Naive thymus-derived CD8-positive, alpha-beta T cell (primary cell): ENCODE measurements around the gene NDRG3. TPM values are rescaled to one million over a fixed set of nuclear protein-coding genes. Genes with fewer than 3 reads are reported as not detected.
A peak's percentile ranks its signal among the peaks of the same experiment; 100 is the strongest.

Experiments
- ATAC-seq, 2 donors: fragments of 150-1000 bp; cut with Tn5 transposase in 1 of 2; sonication (Bioruptor Pico), chemical (Tn5 transposase) in 1 of 2; 1 replicate in 1 of 2; 2 replicates in 1 of 2; pipeline ENCODE4 v1.10.0; 2021; ENCODE audit warnings: mild to moderate bottlenecking in 2 of 2, moderate library complexity in 2 of 2
- POLR2A ChIA-PET: fragments of 350-600 bp; sonication (Branson Sonifier 250); formaldehyde crosslinking; loops from one replicate; lab custom pipeline; 2021; ENCODE audit warnings: antibody characterized with exemption; lab: Charles Lee
- DNase-seq, 10 donors: peaks; one replicate each; pipeline versions ENCODE4 v3.0.0 to v3.0.0-alpha.2; 2020 to 2022
- H3K27ac Mint-ChIP-seq, 10 donors: one replicate each; pipeline ENCODE4 v1.8.0; 2020 to 2022; ENCODE audit warnings: mild to moderate bottlenecking in 10 of 10, mixed read lengths in 10 of 10, moderate library complexity in 4 of 10, inconsistent platforms in 1 of 10
- H3K27me3 Mint-ChIP-seq, 5 donors: one replicate each; pipeline ENCODE4 v1.8.0; 2021 to 2022; ENCODE audit warnings: mixed read lengths in 5 of 5
- H3K36me3 Mint-ChIP-seq, 3 donors: one replicate each; pipeline ENCODE4 v1.8.0; 2020 to 2022; ENCODE audit warnings: mixed read lengths in 3 of 3, mild to moderate bottlenecking in 2 of 3, inconsistent platforms in 1 of 3
- H3K4me1 Mint-ChIP-seq, 4 donors: one replicate each; pipeline ENCODE4 v1.8.0; 2021 to 2022; ENCODE audit warnings: mixed read lengths in 4 of 4
- H3K4me3 Mint-ChIP-seq, 10 donors: one replicate each; pipeline ENCODE4 v1.8.0; 2020 to 2022; ENCODE audit warnings: mild to moderate bottlenecking in 10 of 10, mixed read lengths in 10 of 10, moderate library complexity in 6 of 10, inconsistent platforms in 1 of 10
- H3K9me3 Mint-ChIP-seq, 9 donors: one replicate each; pipeline ENCODE4 v1.8.0; 2020 to 2022; ENCODE audit warnings: mixed read lengths in 9 of 9, mild to moderate bottlenecking in 3 of 9, inconsistent platforms in 1 of 9, moderate library complexity in 1 of 9
- polyA plus RNA-seq, 3 donors: library from polyadenylated mRNA; unstranded; fragments of 300-500 nt; fragmentation: Illumina TruSeq; gene quantifications; one replicate each; pipeline ENCODE4 v1.2.3, GENCODE V29; 2021
- total RNA-seq, 8 experiments: library from RNA in 2 of 8; stranded (reverse) in 2 of 8; gene quantifications; one replicate each; pipeline ENCODE4 v1.2.3 and lab custom pipeline; 2021 to 2026

Gene NDRG3
- total and polyA plus RNA-seq, 5 experiments from 2014 or later: 28.9 to 44.5 (median 40.0) TPM

DNA sequence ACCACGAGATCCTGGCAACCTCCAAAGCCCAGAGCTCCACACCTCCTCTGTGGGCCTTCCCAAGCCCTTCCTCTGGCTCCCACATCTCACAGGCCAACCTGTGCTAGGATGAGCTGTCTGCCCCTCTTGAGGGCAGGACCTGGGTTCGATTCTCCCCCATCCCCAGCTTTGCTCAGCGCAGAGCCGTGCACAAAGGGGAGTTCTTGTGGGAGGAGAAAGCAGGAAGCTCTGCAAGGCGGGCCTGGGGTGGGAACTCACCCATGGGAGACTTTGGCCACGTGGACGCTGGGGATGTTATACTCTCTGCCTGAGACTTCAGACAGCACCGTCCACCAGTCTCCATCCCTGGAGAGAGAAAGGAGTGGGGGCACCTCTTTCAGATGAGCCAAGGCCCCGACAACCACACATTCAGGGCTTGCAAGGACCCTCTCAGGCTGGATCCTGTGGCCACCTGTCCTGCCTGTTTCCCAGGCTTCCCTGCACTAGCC lies 112.6 kb downstream of the NDRG3 start:
- Mint-ChIP-seq H3K27me3 (no peaks in the 10 kb centered on the region), H3K4me1 (peaks cover 26 to 72% (median 47%) of the 10 kb centered on the region in 4 donors), H3K27ac (peak overlapping the region in 9 of 10 donors; percentile 20 to 98 (median 95)), H3K36me3 (peaks cover 4 to 81% (median 26%) of the 10 kb centered on the region in 3 donors), H3K9me3 (no peaks in the 10 kb centered on the region), H3K4me3 (no peak overlapping the region)
- ATAC-seq: no peak
- DNase-seq: no peak
- POLR2A ChIA-PET: interaction anchor here (0.9 to 6.7 kb wide), 3 partner anchors 11 to 28 kb away, joined by 3 to 108 read pairs (median 3); partner anchors contain the start of genes RAB5IF and SLA2

DNA sequence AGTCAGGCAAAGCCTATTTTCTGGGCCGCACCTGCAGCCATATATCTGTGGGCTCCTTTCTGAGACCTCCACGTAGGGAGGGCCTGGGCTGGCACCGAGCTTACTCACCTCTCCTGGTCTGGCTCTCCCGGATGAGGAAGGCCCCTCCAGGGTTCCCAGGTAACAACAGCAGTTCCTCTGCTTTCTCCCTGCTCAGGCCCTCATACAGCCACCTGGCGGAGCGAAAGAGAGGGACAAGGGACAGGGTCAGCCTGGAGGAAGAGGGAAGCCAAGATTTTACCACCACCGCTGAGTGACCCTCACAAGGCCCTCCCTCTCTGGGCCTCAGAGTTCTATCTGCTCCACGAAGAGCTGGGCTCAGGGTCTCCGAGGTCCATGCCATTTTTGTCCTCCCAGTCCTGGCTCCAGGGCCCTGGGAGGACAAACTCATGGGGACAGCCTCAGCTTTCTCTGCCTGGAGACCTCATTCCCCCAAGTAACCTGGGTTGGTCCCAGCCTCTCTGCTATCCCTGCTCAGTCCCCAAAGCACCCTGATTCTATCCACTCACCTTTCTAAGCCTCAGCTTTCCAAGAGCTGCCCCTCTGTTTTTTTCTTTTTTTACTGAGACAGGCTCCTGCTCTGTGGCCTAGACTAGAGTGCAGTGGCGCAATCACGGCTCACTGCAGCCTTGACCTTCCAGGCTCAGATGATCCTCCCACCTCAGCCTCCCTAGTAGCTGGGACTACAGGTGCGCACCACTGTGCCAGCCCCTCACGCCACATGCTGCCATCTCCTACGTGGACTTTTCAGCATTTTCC lies 113.2 kb downstream of the NDRG3 start:
- Mint-ChIP-seq H3K4me1 (peaks cover 26 to 73% (median 52%) of the 10 kb centered on the region in 4 donors), H3K36me3 (peaks cover 4 to 81% (median 30%) of the 10 kb centered on the region in 3 donors), H3K4me3 (peak overlapping the region in 2 of 10 donors; percentile 15 to 18), H3K27me3 (no peaks in the 10 kb centered on the region), H3K27ac (peak overlapping the region; percentile 80 to 98 (median 96)), H3K9me3 (no peaks in the 10 kb centered on the region)
- DNase-seq (no peak), ATAC-seq (no peak)
- POLR2A ChIA-PET: interaction anchor here (0.9 to 6.7 kb wide), 3 partner anchors 11 to 27 kb away, joined by 3 to 108 read pairs (median 3); partner anchors contain the start of genes RAB5IF and SLA2

DNA sequence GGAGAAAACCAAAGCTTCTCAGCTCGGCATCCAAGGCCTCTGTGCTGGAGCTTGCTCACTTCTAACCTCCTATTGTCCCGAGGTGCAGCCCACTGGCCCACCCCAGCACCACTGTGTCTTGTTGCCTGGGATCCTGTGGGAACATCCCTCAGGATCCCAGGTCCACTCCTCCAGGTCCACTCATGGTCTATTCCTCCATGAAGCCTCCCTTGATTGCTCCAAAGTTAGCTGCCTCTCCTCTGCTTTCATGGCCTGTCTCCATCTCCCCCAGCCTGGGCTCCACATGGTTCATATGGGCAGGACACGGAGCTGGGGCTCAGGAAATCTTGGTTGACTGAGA lies 113.8 kb downstream of the NDRG3 start:
- POLR2A ChIA-PET: interaction anchor here (1.4 to 6.7 kb wide), 2 partner anchors 12 to 26 kb away, joined by 3 to 108 read pairs; partner anchors contain the start of genes RAB5IF and SLA2
- DNase-seq (no peak), ATAC-seq (no peak)
- H3K27me3 Mint-ChIP-seq: no peaks in the 10 kb centered on the region
- H3K36me3 Mint-ChIP-seq: peaks cover 4 to 81% (median 29%) of the 10 kb centered on the region in 3 donors
- H3K9me3 Mint-ChIP-seq: no peaks in the 10 kb centered on the region
- peak overlapping the region; percentile 89 to 98 (median 96) for H3K27ac Mint-ChIP-seq
- H3K4me1 Mint-ChIP-seq: peaks cover 26 to 74% (median 57%) of the 10 kb centered on the region in 4 donors
- H3K4me3 Mint-ChIP-seq: peak overlapping the region in 5 of 10 donors; percentile 8 to 43 (median 19)

DNA sequence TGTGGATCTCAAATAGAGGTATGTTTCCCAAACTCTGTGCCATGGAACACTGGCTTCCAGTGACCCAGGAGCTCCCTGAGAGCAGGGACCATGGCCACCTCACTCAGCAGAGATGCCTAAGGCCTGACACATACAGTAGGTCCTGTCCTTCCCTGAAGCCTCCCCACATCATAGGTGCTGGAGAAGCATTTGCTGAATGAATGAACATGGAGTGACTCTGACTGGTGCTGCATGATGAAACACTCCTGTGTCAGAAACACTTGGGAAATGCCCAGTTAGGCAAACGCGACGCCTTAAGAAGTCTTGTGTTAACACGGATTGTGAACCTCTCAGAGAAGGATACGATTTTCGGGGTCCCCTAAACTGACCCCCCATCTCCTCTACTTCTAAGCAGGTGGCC lies 114.2 kb downstream of the NDRG3 start:
- POLR2A ChIA-PET: interaction anchor here (6.7 kb wide), 1 partner anchor 12 kb away, joined by 108 read pairs; the partner anchor contains the start of gene SLA2
- no peak for ATAC-seq
- H3K27ac Mint-ChIP-seq: peak overlapping the region; percentile 89 to 98 (median 96)
- H3K27me3 Mint-ChIP-seq: no peaks in the 10 kb centered on the region
- H3K36me3 Mint-ChIP-seq: peaks cover 4 to 81% (median 33%) of the 10 kb centered on the region in 3 donors
- H3K4me1 Mint-ChIP-seq: peaks cover 27 to 76% (median 62%) of the 10 kb centered on the region in 4 donors
- peak overlapping the region in 5 of 10 donors; percentile 14 to 43 (median 26) for H3K4me3 Mint-ChIP-seq
- no peaks in the 10 kb centered on the region for H3K9me3 Mint-ChIP-seq
- DNase-seq: no peak

DNA sequence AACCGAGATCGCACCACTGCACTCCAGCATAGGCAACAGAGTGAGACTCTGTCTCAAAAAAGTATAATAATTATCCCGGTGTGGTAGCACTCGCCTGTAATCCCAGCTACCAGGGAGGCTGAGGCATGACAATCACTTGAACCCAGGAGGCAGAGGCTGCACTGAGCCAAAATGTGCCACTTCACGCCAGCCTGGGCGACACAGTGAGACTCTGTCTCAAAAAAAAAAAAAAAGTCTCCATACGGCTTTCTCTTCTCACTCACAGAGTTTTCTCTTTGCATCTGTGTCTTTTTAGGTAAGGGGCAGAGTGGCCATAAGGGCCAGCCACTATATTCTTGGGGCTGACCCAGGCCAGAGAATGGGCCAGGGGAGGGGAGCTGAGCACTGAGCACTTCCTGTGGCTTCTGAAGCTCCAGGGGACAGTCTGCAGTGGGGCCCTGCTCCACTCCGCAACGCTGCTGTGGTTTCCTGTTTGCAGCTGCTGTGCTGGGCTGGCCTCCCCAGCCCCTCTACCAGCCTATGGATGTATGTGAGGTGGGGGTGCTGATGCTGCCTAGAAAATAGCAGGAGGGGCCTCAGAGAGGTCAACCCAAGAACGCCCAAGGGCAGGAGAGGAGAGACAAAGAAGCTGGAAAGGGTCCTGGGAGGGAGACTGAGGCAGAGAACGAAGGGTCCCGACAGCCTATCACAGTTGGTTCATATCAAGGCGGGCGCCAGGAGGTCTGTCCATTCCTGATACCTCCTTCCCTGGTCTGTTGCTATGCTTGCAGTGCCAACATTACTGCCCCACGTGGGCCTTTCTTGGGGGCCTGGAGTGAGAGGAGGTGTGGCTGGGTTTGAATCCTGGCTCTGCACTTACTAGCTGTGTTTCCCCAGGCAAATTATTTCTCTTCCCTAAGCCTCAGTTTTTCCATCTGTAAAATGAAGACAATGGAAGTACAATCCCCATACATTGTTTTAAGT lies 115.9 kb downstream of the NDRG3 start:
- peak overlapping the region; percentile 60 to 91 (median 86) for H3K4me3 Mint-ChIP-seq
- peak; percentile 94 to 96 for ATAC-seq
- peaks cover 25 to 71% (median 63%) of the 10 kb centered on the region in 4 donors for H3K4me1 Mint-ChIP-seq
- POLR2A ChIA-PET: interaction anchor here (0.7 to 6.7 kb wide), 22 partner anchors 8 to 1169 kb away, joined by 3 to 108 read pairs (median 4); partner anchors contain the start of genes RAB5IF, SLA2 and TGIF2
- no peaks in the 10 kb centered on the region for H3K27me3 Mint-ChIP-seq
- peak in 9 of 10 donors; percentile 14 to 57 (median 40) for DNase-seq
- H3K36me3 Mint-ChIP-seq: peaks cover 4 to 85% (median 34%) of the 10 kb centered on the region in 3 donors
- H3K9me3 Mint-ChIP-seq: no peaks in the 10 kb centered on the region
- peak overlapping the region; percentile 93 to 99 (median 97) for H3K27ac Mint-ChIP-seq

DNA sequence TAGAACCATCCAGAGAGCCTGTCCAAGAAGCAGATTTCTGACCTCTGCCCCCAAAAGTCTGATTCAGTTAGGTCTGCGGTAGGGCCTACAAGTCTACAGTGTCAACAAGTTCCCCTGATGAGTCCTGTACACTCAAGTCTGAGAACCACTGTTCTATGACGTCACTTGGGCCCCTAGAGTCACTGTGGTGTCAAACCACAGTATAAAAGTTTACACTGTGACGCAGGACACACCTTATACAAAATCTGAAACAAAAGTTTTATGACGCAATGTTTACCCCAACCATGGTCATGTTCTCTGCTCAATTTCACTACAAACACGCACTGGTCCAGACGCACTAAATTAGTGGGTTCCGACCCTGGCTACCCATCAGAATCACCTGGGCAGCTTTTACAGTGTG lies 117.8 kb downstream of the NDRG3 start:
- ATAC-seq (no peak), DNase-seq (peak in 1 of 10 donors; percentile 46)
- Mint-ChIP-seq H3K4me1 (peaks cover 30 to 77% (median 71%) of the 10 kb centered on the region in 4 donors), H3K4me3 (peak overlapping the region in 6 of 10 donors; percentile 12 to 64 (median 37)), H3K27me3 (no peaks in the 10 kb centered on the region), H3K27ac (peak overlapping the region; percentile 22 to 98 (median 84)), H3K36me3 (peaks cover 0 to 86% (median 31%) of the 10 kb centered on the region in 3 donors), H3K9me3 (no peaks in the 10 kb centered on the region)
- POLR2A ChIA-PET: interaction anchor here (1.3 to 6.7 kb wide), 6 partner anchors 12 to 55 kb away, joined by 3 to 108 read pairs (median 7); partner anchors contain the start of genes RAB5IF, SLA2 and TGIF2

DNA sequence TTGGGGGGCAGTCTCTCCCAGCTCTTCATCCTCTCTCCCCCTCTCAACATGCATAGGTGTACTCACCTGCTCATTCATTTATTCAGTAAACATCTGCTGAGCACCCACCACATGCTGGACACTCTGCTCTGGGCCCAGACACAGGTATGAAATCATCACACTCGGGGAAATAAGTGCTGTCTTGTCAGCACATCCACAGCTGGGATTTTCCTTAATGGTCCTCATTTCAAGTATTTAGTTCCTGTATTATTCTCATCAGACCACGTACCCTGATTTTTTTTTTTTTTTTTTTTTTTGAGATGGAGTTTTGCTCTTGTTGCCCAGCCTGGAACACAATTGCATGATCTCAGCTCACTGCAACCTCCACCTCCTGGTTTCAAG lies 121.0 kb downstream of the NDRG3 start:
- no peak for ATAC-seq
- Mint-ChIP-seq H3K9me3 (no peaks in the 10 kb centered on the region), H3K27me3 (no peaks in the 10 kb centered on the region), H3K36me3 (peaks cover 0 to 81% (median 20%) of the 10 kb centered on the region in 3 donors), H3K4me3 (no peak overlapping the region), H3K4me1 (peaks cover 26 to 62% (median 61%) of the 10 kb centered on the region in 4 donors), H3K27ac (peak overlapping the region; percentile 24 to 95 (median 83))
- DNase-seq: no peak
- POLR2A ChIA-PET: interaction anchor here (0.6 to 1.6 kb wide), 9 partner anchors 11 to 366 kb away, joined by 3 to 6 read pairs (median 4); partner anchors contain the start of gene SLA2

DNA sequence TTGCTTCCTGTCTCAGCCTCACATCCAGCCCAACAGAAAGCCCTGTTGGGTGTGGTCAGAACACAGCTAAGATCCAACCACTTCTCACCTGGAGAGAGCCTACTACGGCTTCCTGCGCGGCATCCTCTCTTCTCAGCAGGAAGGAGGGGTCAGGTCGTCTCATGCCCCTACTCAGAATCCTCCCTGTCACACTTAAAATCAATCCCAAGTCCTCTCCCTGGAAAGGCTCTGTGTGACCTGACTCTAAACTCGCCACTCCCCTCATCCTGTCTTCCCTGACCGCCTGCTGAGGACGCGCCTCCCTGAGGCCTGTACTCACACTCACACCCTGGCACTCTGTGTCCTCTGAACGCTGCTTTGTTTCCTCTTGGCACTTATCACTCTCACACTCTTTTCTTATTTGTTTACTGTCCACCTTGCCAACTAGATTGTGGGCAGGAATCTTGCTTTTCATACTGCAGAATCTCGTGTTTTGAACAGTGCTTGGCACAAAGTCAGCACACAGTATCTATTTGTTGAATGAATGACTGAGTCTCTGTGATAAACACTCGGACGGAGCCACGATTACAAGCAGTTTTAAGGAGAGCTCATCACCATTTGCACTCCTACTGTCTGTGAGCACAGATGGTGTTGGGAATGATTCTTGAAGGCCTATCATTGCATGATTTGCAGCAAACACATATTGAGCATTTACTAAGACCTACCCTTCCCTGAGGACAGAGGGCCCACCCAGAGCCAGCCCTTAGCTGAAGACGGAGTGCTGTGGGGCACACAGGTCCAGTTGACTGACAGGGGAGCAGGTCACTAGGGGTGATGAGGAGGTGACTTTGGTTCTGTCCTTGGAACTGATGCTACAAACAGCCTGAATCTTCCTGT lies 121.6 kb downstream of the NDRG3 start:
- DNase-seq (no peak), ATAC-seq (peak in 1 of 2 donors; percentile 47)
- POLR2A ChIA-PET: interaction anchor here (0.6 to 1.6 kb wide), 10 partner anchors 10 to 367 kb away, joined by 3 to 9 read pairs (median 4); partner anchors contain the start of gene SLA2
- Mint-ChIP-seq H3K27ac (peak overlapping the region; percentile 70 to 95 (median 83)), H3K4me1 (peaks cover 22 to 56% (median 54%) of the 10 kb centered on the region in 4 donors), H3K9me3 (no peaks in the 10 kb centered on the region), H3K27me3 (no peaks in the 10 kb centered on the region), H3K4me3 (peak overlapping the region in 6 of 10 donors; percentile 5 to 67 (median 42)), H3K36me3 (peaks cover 0 to 77% (median 19%) of the 10 kb centered on the region in 3 donors)

DNA sequence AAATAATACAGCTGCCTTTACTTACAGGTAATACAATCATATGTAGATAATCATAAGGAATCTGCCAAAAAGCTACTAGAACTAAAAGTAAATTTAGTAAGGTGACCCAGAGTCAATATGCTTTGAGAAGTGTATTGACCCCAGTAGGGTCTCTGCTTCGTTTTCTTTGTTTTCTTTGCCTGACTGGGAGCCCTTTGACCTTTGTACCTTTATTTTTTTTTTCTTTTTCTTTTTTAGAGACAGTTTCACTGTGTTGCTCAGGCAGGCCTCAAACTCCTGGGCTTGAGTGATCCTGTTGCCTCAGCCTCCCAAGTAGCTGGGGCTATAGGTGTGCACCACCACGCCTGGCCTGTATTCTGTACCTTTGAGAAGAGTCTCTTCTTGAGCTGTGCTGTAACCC lies 122.4 kb downstream of the NDRG3 start:
- H3K36me3 Mint-ChIP-seq: peaks cover 0 to 79% (median 17%) of the 10 kb centered on the region in 3 donors
- DNase-seq: no peak
- POLR2A ChIA-PET: interaction anchor here (0.7 to 1.6 kb wide), 6 partner anchors 9 to 58 kb away, joined by 3 to 9 read pairs (median 5); partner anchors contain the start of gene SLA2
- no peaks in the 10 kb centered on the region for H3K27me3 Mint-ChIP-seq
- H3K27ac Mint-ChIP-seq: peak overlapping the region; percentile 30 to 95 (median 79)
- ATAC-seq: no peak
- no peak overlapping the region for H3K4me3 Mint-ChIP-seq
- peaks cover 20 to 49% (median 48%) of the 10 kb centered on the region in 4 donors for H3K4me1 Mint-ChIP-seq
- H3K9me3 Mint-ChIP-seq: no peaks in the 10 kb centered on the region

DNA sequence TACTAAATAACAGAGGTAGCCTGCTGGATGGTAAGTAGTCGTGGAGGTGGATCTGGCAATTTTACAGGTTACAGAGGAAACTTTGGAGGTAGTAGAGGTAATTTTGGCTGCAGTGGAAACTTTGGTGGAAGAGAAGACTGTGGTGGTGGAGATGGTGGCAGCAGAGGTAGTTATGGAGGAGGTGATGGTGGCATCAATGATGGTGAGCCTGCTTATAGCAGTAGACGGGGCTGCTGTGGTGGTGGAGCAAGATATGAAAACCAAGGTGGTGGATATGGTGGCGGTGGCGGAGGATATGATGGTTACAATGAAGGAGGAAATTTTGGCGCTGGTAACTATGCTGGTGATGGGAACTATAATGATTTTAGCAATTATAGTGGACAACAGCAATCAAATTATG lies 125.0 kb downstream of the NDRG3 start:
- H3K4me3 Mint-ChIP-seq: no peak overlapping the region
- no peak for DNase-seq
- no peaks in the 10 kb centered on the region for H3K27me3 Mint-ChIP-seq
- peaks cover 17 to 34% (median 30%) of the 10 kb centered on the region in 4 donors for H3K4me1 Mint-ChIP-seq
- no peak for ATAC-seq
- peak overlapping the region; percentile 10 to 90 (median 66) for H3K27ac Mint-ChIP-seq
- H3K36me3 Mint-ChIP-seq: peaks cover 0 to 61% (median 7%) of the 10 kb centered on the region in 3 donors
- no peaks in the 10 kb centered on the region for H3K9me3 Mint-ChIP-seq
- POLR2A ChIA-PET: no interaction called here
